ENCODE results near the gene NPAS4.

GRCh38 chr11:66420671-66421476 is at the start of gene NPAS4:
- TF ChIP-seq GFI1 (CRISPR knock-in tag; IDR thresholded peaks at IDR 0.05; ENCODE audit: borderline replicate concordance) (no peak), NCOA5 (CRISPR knock-in tag; IDR thresholded peaks at IDR 0.05) (no peak), ZFX (CRISPR knock-in tag; IDR thresholded peaks at IDR 0.05; ENCODE audit: low read depth) (no peak), ZNF737 (CRISPR knock-in tag; IDR thresholded peaks at IDR 0.05; ENCODE audit: borderline replicate concordance) (no peak), CTCF (CRISPR knock-in tag; IDR thresholded peaks at IDR 0.05) (no peak), ZNF232 (CRISPR knock-in tag; IDR thresholded peaks at IDR 0.05; ENCODE audit: borderline replicate concordance) (no peak), ZNF362 (CRISPR knock-in tag; IDR thresholded peaks at IDR 0.05; ENCODE audit: borderline replicate concordance) (no peak), SOX6 (IDR thresholded peaks at IDR 0.05) (no peak), SOX6 (CRISPR knock-in tag; IDR thresholded peaks at IDR 0.05) (no peak), POLR2A (IDR thresholded peaks at IDR 0.05; ENCODE audit: insufficient read depth in 1 of 2, low read depth in 2 of 2, low read length in 2 of 2) (no peak), NFE2L1 (CRISPR knock-in tag; IDR thresholded peaks at IDR 0.05; ENCODE audit: borderline replicate concordance) (no peak), SMC3 (IDR thresholded peaks at IDR 0.05; ENCODE audit: low read length) (no peak), REST (IDR thresholded peaks at IDR 0.05; ENCODE audit: borderline replicate concordance in 1 of 2, low read depth in 1 of 2, low read length in 2 of 2) (no peak; a peak in 1 of 4 replicates)

All from HepG2 (cell line).